ENCODE results near the gene FUCA1. TPM values are rescaled to one million over a fixed set of nuclear protein-coding genes. Genes with fewer than 3 reads are reported as not detected.

Gene FUCA1
- total and polyA plus RNA-seq, 10 of the 15 experiments (the other 5 are each of a cell fraction or from before 2014, with no cell fraction given) = 33.3 to 117 (median 52.6) TPM

DNA sequence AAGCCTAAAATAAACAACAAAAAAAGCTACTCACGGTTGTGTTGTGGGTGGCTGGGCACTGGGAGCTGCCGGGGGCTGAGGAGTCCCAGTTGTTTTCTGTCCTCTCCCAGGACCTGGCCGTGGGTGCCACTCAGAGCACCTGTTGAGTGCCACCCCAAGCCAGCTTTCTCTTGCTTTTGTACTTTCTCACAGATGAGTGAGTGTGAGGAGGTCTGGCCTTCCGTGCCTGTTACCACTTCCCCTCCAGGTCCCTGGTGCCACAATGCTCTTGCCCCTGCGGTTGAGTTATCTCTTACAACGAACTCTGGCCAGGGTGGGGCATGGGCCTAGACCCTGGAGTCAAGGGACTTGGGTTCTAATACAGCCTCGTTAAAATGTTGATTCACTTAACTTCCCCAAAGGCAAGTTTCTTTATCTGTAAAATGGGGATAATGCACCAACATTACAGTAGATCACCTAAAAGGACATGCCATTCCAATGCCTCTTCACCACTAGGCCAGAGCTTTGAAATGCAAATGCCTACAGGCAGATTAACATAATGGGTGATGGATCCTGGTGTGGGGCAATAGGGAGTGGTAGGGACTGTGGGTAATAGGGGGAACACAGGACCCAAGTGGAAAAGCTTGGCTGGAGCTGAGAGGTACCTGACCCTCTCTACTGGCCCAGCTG, 45.3 kb upstream of the FUCA1 start, which contains the start of gene CNR2 (continued):
- no peak for TF ChIP-seq CHD2 (IDR thresholded peaks at IDR 0.05; ENCODE audit: borderline replicate concordance, low read depth, low read length)
- TF ChIP-seq, protein P1, sequence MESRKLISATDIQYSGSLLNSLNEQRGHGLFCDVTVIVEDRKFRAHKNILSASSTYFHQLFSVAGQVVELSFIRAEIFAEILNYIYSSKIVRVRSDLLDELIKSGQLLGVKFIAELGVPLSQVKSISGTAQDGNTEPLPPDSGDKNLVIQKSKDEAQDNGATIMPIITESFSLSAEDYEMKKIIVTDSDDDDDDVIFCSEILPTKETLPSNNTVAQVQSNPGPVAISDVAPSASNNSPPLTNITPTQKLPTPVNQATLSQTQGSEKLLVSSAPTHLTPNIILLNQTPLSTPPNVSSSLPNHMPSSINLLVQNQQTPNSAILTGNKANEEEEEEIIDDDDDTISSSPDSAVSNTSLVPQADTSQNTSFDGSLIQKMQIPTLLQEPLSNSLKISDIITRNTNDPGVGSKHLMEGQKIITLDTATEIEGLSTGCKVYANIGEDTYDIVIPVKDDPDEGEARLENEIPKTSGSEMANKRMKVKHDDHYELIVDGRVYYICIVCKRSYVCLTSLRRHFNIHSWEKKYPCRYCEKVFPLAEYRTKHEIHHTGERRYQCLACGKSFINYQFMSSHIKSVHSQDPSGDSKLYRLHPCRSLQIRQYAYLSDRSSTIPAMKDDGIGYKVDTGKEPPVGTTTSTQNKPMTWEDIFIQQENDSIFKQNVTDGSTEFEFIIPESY (IDR thresholded peaks at IDR 0.05) = no peak
- TF ChIP-seq, protein P2, sequence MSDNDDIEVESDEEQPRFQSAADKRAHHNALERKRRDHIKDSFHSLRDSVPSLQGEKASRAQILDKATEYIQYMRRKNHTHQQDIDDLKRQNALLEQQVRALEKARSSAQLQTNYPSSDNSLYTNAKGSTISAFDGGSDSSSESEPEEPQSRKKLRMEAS (IDR thresholded peaks at IDR 0.05; ENCODE audit: low read depth, low read length) = no peak
- TF ChIP-seq ETV6 (conservative IDR thresholded peaks at IDR 0.05 in 1 of 2, IDR thresholded peaks at IDR 0.05 in 1 of 2; ENCODE audit: borderline replicate concordance in 1 of 2, low read depth in 1 of 2) = no peak
- TF ChIP-seq RELA (IDR thresholded peaks at IDR 0.05; ENCODE audit: borderline replicate concordance, partially characterized antibody) = no peak
- no peak for TF ChIP-seq TAF1 (IDR thresholded peaks at IDR 0.05; ENCODE audit: borderline replicate concordance, low read depth, low read length)
- TF ChIP-seq, protein P3, sequence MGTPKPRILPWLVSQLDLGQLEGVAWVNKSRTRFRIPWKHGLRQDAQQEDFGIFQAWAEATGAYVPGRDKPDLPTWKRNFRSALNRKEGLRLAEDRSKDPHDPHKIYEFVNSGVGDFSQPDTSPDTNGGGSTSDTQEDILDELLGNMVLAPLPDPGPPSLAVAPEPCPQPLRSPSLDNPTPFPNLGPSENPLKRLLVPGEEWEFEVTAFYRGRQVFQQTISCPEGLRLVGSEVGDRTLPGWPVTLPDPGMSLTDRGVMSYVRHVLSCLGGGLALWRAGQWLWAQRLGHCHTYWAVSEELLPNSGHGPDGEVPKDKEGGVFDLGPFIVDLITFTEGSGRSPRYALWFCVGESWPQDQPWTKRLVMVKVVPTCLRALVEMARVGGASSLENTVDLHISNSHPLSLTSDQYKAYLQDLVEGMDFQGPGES (IDR thresholded peaks at IDR 0.05) = no peak
- no peak for TF ChIP-seq NR2C1 (IDR thresholded peaks at IDR 0.05)
- TF ChIP-seq, protein P4, sequence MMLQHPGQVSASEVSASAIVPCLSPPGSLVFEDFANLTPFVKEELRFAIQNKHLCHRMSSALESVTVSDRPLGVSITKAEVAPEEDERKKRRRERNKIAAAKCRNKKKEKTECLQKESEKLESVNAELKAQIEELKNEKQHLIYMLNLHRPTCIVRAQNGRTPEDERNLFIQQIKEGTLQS (IDR thresholded peaks at IDR 0.05; ENCODE audit: borderline replicate concordance, extremely low read depth, low read depth, low read length) = no peak
- no peak for TF ChIP-seq SIN3A (IDR thresholded peaks at IDR 0.05; ENCODE audit: low read depth, low read length)
- TF ChIP-seq LARP7 (IDR thresholded peaks at IDR 0.05) = no peak
- TF ChIP-seq BHLHE40 (IDR thresholded peaks at IDR 0.05; ENCODE audit: borderline replicate concordance in 1 of 2, low read depth in 2 of 2, low read length in 1 of 2) = peak in 1 of 2 experiments; percentile 51; a peak in 1 of 4 replicates
- no peak for TF ChIP-seq POLR2AphosphoS2 (IDR thresholded peaks at IDR 0.05; ENCODE audit: low read depth, low read length)
- TF ChIP-seq, protein P5, sequence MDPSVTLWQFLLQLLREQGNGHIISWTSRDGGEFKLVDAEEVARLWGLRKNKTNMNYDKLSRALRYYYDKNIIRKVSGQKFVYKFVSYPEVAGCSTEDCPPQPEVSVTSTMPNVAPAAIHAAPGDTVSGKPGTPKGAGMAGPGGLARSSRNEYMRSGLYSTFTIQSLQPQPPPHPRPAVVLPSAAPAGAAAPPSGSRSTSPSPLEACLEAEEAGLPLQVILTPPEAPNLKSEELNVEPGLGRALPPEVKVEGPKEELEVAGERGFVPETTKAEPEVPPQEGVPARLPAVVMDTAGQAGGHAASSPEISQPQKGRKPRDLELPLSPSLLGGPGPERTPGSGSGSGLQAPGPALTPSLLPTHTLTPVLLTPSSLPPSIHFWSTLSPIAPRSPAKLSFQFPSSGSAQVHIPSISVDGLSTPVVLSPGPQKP (IDR thresholded peaks at IDR 0.05; ENCODE audit: low read depth, low read length) = no peak
- no peak for TF ChIP-seq MEF2A (IDR thresholded peaks at IDR 0.05; ENCODE audit: insufficient read depth, low read depth, low read length)
- no peak for TF ChIP-seq RAD21 (IDR thresholded peaks at IDR 0.05; ENCODE audit: insufficient read depth, low read depth, low read length)
- TF ChIP-seq, protein P6, sequence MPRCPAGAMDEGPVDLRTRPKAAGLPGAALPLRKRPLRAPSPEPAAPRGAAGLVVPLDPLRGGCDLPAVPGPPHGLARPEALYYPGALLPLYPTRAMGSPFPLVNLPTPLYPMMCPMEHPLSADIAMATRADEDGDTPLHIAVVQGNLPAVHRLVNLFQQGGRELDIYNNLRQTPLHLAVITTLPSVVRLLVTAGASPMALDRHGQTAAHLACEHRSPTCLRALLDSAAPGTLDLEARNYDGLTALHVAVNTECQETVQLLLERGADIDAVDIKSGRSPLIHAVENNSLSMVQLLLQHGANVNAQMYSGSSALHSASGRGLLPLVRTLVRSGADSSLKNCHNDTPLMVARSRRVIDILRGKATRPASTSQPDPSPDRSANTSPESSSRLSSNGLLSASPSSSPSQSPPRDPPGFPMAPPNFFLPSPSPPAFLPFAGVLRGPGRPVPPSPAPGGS (IDR thresholded peaks at IDR 0.05; ENCODE audit: borderline replicate concordance, insufficient read depth, low read depth, low read length, poor library complexity, severe bottlenecking) = no peak
- TF ChIP-seq EED (IDR thresholded peaks at IDR 0.05; ENCODE audit: low read depth) = peak; percentile 62; the same call in 1 of the 2 replicates
- TF ChIP-seq JUND (IDR thresholded peaks at IDR 0.05; ENCODE audit: low read depth, low read length) = no peak
- TF ChIP-seq POLR2A (IDR thresholded peaks at IDR 0.05; ENCODE audit: low read depth, low read length) = peak; percentile 72
- TF ChIP-seq, protein P7, sequence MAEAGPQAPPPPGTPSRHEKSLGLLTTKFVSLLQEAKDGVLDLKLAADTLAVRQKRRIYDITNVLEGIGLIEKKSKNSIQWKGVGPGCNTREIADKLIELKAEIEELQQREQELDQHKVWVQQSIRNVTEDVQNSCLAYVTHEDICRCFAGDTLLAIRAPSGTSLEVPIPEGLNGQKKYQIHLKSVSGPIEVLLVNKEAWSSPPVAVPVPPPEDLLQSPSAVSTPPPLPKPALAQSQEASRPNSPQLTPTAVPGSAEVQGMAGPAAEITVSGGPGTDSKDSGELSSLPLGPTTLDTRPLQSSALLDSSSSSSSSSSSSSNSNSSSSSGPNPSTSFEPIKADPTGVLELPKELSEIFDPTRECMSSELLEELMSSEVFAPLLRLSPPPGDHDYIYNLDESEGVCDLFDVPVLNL (IDR thresholded peaks at IDR 0.05; ENCODE audit: low read depth, low read length) = no peak
- TF ChIP-seq SMAD1 (IDR thresholded peaks at IDR 0.05; ENCODE audit: low read depth, partially characterized antibody) = no peak
- no peak for TF ChIP-seq KDM1A (IDR thresholded peaks at IDR 0.05; ENCODE audit: borderline replicate concordance)
